ENCODE results near the gene RYR2. TPM values are rescaled to one million over a fixed set of nuclear protein-coding genes. Genes with fewer than 3 reads are reported as not detected.

RYR2 gene
- total and polyA plus RNA-seq, 4 experiments from 2014 or later = not detected

GRCh38 chr1:237383791-237384190 lies 341.8 kb downstream of the RYR2 start:
- Mint-ChIP-seq H3K27ac (no peak overlapping the region), H3K36me3 (no peaks in the 10 kb centered on the region), H3K4me1 (no peaks in the 10 kb centered on the region), H3K4me3 (no peak overlapping the region), H3K27me3 (peaks cover 0 to 1% of the 10 kb centered on the region in 2 donors), H3K9me3 (no peaks in the 10 kb centered on the region)
- no peaks in the 10 kb centered on the region for H3K4me1 ChIP-seq (ENCODE audit: insufficient read depth, low read length)
- H3K36me3 ChIP-seq (ENCODE audit: insufficient read depth, low read length) = no peaks in the 10 kb centered on the region
- DNase-seq = no peak
- no peak overlapping the region for H3K27ac ChIP-seq (ENCODE audit: low read depth, low read length)
- ChIA-PET CTCF (ENCODE audit: partially characterized antibody) (no interaction called here), POLR2A (ENCODE audit: partially characterized antibody) (no interaction called here)
- H3K9me3 ChIP-seq (ENCODE audit: control insufficient read depth in 1 of 2, low read length in 2 of 2) = no peaks in the 10 kb centered on the region
- intact Hi-C loops (cut with micrococcal nuclease) = no loop called here
- no peaks in the 10 kb centered on the region for H3K27me3 ChIP-seq (ENCODE audit: insufficient read depth, low read length)
- H3K4me3 ChIP-seq (ENCODE audit: low read length in 2 of 2) = no peak overlapping the region

DNA sequence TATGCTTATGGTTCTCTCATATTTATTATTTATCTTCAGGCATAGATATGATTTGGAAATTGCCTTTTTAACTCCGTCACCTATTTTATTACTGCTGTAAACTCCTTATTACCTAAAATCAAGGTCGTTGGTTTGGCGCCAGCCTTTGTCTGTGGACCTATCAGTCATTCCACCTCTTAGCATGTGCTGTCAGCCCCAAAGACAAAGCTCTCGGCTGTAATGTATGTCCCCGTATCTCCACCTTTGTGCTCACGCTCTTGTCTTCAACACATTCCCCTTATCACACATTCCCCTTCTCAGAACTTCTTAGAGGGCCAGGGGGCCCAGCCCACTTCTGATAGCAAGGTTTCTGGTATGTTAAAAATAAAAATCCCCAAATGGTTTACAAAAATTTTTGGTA lies 342.2 kb downstream of the RYR2 start:
- Mint-ChIP-seq H3K4me3 (no peak overlapping the region), H3K4me1 (no peaks in the 10 kb centered on the region), H3K36me3 (no peaks in the 10 kb centered on the region), H3K27ac (no peak overlapping the region), H3K27me3 (peaks cover 0 to 1% of the 10 kb centered on the region in 2 donors), H3K9me3 (no peaks in the 10 kb centered on the region)
- no peak overlapping the region for H3K4me3 ChIP-seq (ENCODE audit: low read length in 2 of 2)
- ChIA-PET CTCF (ENCODE audit: partially characterized antibody) (no interaction called here), POLR2A (ENCODE audit: partially characterized antibody) (no interaction called here)
- DNase-seq = no peak
- intact Hi-C loops (cut with micrococcal nuclease) = no loop called here
- H3K36me3 ChIP-seq (ENCODE audit: insufficient read depth, low read length) = no peaks in the 10 kb centered on the region
- H3K9me3 ChIP-seq (ENCODE audit: control insufficient read depth in 1 of 2, low read length in 2 of 2) = no peaks in the 10 kb centered on the region
- H3K27ac ChIP-seq (ENCODE audit: low read depth, low read length) = no peak overlapping the region
- no peaks in the 10 kb centered on the region for H3K27me3 ChIP-seq (ENCODE audit: insufficient read depth, low read length)
- H3K4me1 ChIP-seq (ENCODE audit: insufficient read depth, low read length) = no peaks in the 10 kb centered on the region

- intact Hi-C loops (cut with micrococcal nuclease) = no loop called here
- Mint-ChIP-seq H3K36me3 (no peaks in the 10 kb centered on the region), H3K27me3 (peaks cover 1% of the 10 kb centered on the region in 2 donors), H3K4me1 (no peaks in the 10 kb centered on the region), H3K27ac (no peak overlapping the region), H3K4me3 (no peak overlapping the region), H3K9me3 (no peaks in the 10 kb centered on the region)
- Histone ChIP-seq H3K9me3 (ENCODE audit: control insufficient read depth in 1 of 2, low read length in 2 of 2) (no peaks in the 10 kb centered on the region), H3K4me1 (ENCODE audit: insufficient read depth, low read length) (no peaks in the 10 kb centered on the region), H3K27ac (ENCODE audit: low read depth, low read length) (no peak overlapping the region), H3K4me3 (ENCODE audit: low read length in 2 of 2) (no peak overlapping the region), H3K27me3 (ENCODE audit: insufficient read depth, low read length) (no peaks in the 10 kb centered on the region), H3K36me3 (ENCODE audit: insufficient read depth, low read length) (no peaks in the 10 kb centered on the region)
- no peak for DNase-seq
- ChIA-PET CTCF (ENCODE audit: partially characterized antibody) (interaction anchor here (0.8 to 2.2 kb wide), 5 partner anchors 11 to 1282 kb away, joined by 3 to 11 read pairs (median 4); no protein-coding TSS in a partner anchor), POLR2A (ENCODE audit: partially characterized antibody) (no interaction called here)
Measured at GRCh38 chr1:237386362-237387143, 344.6 kb downstream of the RYR2 start.

DNA sequence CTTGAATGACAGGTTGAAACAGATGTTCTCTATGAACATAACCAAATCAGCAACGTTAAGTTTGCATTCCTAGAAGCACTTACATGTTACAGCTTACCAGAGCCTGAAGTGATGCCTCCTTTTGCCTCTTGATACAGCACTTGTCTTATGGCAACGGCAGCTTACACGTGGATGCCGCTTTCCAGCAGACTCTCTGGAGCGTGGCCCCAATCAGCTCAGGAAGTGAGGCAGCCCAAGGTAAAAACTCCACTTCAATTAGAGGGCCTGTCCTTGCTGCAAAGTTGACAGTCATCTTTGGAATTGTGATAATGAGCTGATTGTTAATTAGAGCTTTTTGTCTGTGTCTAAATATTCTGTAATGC lies 345.1 kb downstream of the RYR2 start:
- no peaks in the 10 kb centered on the region for H3K4me1 ChIP-seq (ENCODE audit: insufficient read depth, low read length)
- CTCF ChIA-PET (ENCODE audit: partially characterized antibody) = interaction anchor here (0.6 to 2.2 kb wide), 5 partner anchors 11 to 1283 kb away, joined by 3 to 11 read pairs (median 4); no protein-coding TSS in a partner anchor
- Mint-ChIP-seq H3K9me3 (no peaks in the 10 kb centered on the region), H3K36me3 (no peaks in the 10 kb centered on the region), H3K27ac (no peak overlapping the region), H3K4me3 (no peak overlapping the region), H3K4me1 (no peaks in the 10 kb centered on the region), H3K27me3 (peaks cover 1% of the 10 kb centered on the region in 2 donors)
- no peaks in the 10 kb centered on the region for H3K27me3 ChIP-seq (ENCODE audit: insufficient read depth, low read length)
- H3K27ac ChIP-seq (ENCODE audit: low read depth, low read length) = no peak overlapping the region
- intact Hi-C loops (cut with micrococcal nuclease) = no loop called here
- no peaks in the 10 kb centered on the region for H3K9me3 ChIP-seq (ENCODE audit: control insufficient read depth in 1 of 2, low read length in 2 of 2)
- H3K36me3 ChIP-seq (ENCODE audit: insufficient read depth, low read length) = no peaks in the 10 kb centered on the region
- POLR2A ChIA-PET (ENCODE audit: partially characterized antibody) = no interaction called here
- DNase-seq = no peak
- H3K4me3 ChIP-seq (ENCODE audit: low read length in 2 of 2) = no peak overlapping the region

GRCh38 chr1:237390823-237391222 lies 348.8 kb downstream of the RYR2 start:
- CTCF ChIA-PET (ENCODE audit: partially characterized antibody) = no interaction called here
- Mint-ChIP-seq H3K27me3 (peaks cover under 1 to 3% of the 10 kb centered on the region in 2 donors), H3K4me3 (no peak overlapping the region), H3K4me1 (no peaks in the 10 kb centered on the region), H3K36me3 (no peaks in the 10 kb centered on the region), H3K27ac (no peak overlapping the region), H3K9me3 (peaks cover 0 to 2% (median 0%) of the 10 kb centered on the region in 8 donors)
- Histone ChIP-seq H3K9me3 (ENCODE audit: control insufficient read depth in 1 of 2, low read length in 2 of 2) (no peaks in the 10 kb centered on the region), H3K36me3 (ENCODE audit: insufficient read depth, low read length) (no peaks in the 10 kb centered on the region), H3K27me3 (ENCODE audit: insufficient read depth, low read length) (no peaks in the 10 kb centered on the region), H3K27ac (ENCODE audit: low read depth, low read length) (no peak overlapping the region), H3K4me3 (ENCODE audit: low read length in 2 of 2) (no peak overlapping the region), H3K4me1 (ENCODE audit: insufficient read depth, low read length) (no peaks in the 10 kb centered on the region)
- no peak for DNase-seq
- intact Hi-C loops (cut with micrococcal nuclease) = no loop called here
- POLR2A ChIA-PET (ENCODE audit: partially characterized antibody) = no interaction called here

GRCh38 chr1:237393632-237394031 lies 351.6 kb downstream of the RYR2 start:
- no peaks in the 10 kb centered on the region for H3K4me1 Mint-ChIP-seq
- no peaks in the 10 kb centered on the region for H3K4me1 ChIP-seq (ENCODE audit: insufficient read depth, low read length)
- CTCF ChIA-PET (ENCODE audit: partially characterized antibody) = no interaction called here
- H3K36me3 ChIP-seq (ENCODE audit: insufficient read depth, low read length) = no peaks in the 10 kb centered on the region
- intact Hi-C loops (cut with micrococcal nuclease) = no loop called here
- no peak overlapping the region for H3K4me3 Mint-ChIP-seq
- H3K9me3 ChIP-seq (ENCODE audit: control insufficient read depth in 1 of 2, low read length in 2 of 2) = no peaks in the 10 kb centered on the region
- peaks cover 0 to 10% (median 5%) of the 10 kb centered on the region in 8 donors for H3K9me3 Mint-ChIP-seq
- H3K27ac ChIP-seq (ENCODE audit: low read depth, low read length) = no peak overlapping the region
- H3K27ac Mint-ChIP-seq = no peak overlapping the region
- H3K27me3 ChIP-seq (ENCODE audit: insufficient read depth, low read length) = no peaks in the 10 kb centered on the region
- POLR2A ChIA-PET (ENCODE audit: partially characterized antibody) = no interaction called here
- H3K36me3 Mint-ChIP-seq = peaks cover 0 to 4% of the 10 kb centered on the region in 2 donors
- no peak overlapping the region for H3K4me3 ChIP-seq (ENCODE audit: low read length in 2 of 2)
- DNase-seq = no peak
- H3K27me3 Mint-ChIP-seq = peaks cover 2 to 3% of the 10 kb centered on the region in 2 donors

DNA sequence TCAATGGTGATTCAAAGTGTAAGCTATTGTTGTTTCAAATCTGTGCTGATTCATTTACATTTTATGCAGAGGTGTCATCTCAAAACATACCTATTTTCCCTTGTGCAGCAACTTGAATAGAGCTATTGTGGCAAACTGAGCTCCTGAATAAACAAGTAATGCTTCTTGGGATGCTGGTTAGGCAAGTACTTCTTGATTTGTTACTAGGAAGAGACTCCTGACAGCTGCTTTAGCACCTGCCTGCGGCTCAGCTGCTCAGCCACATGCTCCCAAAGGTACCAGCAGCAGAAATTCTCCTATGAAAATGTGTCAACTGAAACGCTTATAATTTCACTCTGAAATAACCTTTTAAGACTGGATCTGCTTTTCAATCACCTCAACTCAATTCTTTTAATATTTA lies 352.3 kb downstream of the RYR2 start:
- H3K4me3 Mint-ChIP-seq = no peak overlapping the region
- no peaks in the 10 kb centered on the region for H3K9me3 ChIP-seq (ENCODE audit: control insufficient read depth in 1 of 2, low read length in 2 of 2)
- H3K27ac Mint-ChIP-seq = no peak overlapping the region
- intact Hi-C loops (cut with micrococcal nuclease) = no loop called here
- H3K4me3 ChIP-seq (ENCODE audit: low read length in 2 of 2) = no peak overlapping the region
- H3K9me3 Mint-ChIP-seq = peaks cover 0 to 13% (median 7%) of the 10 kb centered on the region in 8 donors
- no peaks in the 10 kb centered on the region for H3K4me1 Mint-ChIP-seq
- no peaks in the 10 kb centered on the region for H3K27me3 ChIP-seq (ENCODE audit: insufficient read depth, low read length)
- peaks cover 0 to 4% of the 10 kb centered on the region in 2 donors for H3K36me3 Mint-ChIP-seq
- DNase-seq = no peak
- H3K27ac ChIP-seq (ENCODE audit: low read depth, low read length) = no peak overlapping the region
- no peaks in the 10 kb centered on the region for H3K4me1 ChIP-seq (ENCODE audit: insufficient read depth, low read length)
- H3K27me3 Mint-ChIP-seq = peaks cover 2 to 3% of the 10 kb centered on the region in 2 donors
- no peaks in the 10 kb centered on the region for H3K36me3 ChIP-seq (ENCODE audit: insufficient read depth, low read length)
- POLR2A ChIA-PET (ENCODE audit: partially characterized antibody) = no interaction called here
- CTCF ChIA-PET (ENCODE audit: partially characterized antibody) = no interaction called here

Measured in CD4-positive, alpha-beta memory T cell (primary cell).